GM18507 (cell line): ENCODE data around the gene CCR9.

Experiments used
- DNase-seq: peaks from one replicate; pipeline ENCODE4 v3.0.0; 2011; ENCODE audit warnings: low read depth; ENCODE audit not compliant: insufficient read length; ENCODE audit errors: extremely low spot score
- FAIRE-seq: peaks from 2 replicates; lab custom pipeline; 2011; peaks lifted over from hg19 to GRCh38; lab: Jason Lieb, UNC

CCR9 gene

GRCh38 chr3:45929042-45929679, 42.8 kb downstream of the CCR9 start:
- DNase-seq (peak; percentile 78), FAIRE-seq (peak; percentile 85)

GRCh38 chr3:45931496-45931895, 45.2 kb downstream of the CCR9 start:
- DNase-seq (no peak), FAIRE-seq (no peak)

GRCh38 chr3:45932112-45932511, 45.8 kb downstream of the CCR9 start:
- no peak for DNase-seq
- no peak for FAIRE-seq

GRCh38 chr3:45933591-45933990, 47.2 kb downstream of the CCR9 start:
- no peak for DNase-seq
- FAIRE-seq, result no peak

- FAIRE-seq (no peak), DNase-seq (no peak)
These were observed 49.9 kb downstream of the CCR9 start for GRCh38 chr3:45936261-45936660.

GRCh38 chr3:45937206-45938042, 51.1 kb downstream of the CCR9 start:
- FAIRE-seq (no peak), DNase-seq (no peak)

- FAIRE-seq, result no peak
- DNase-seq, result no peak
These were observed 51.7 kb downstream of the CCR9 start for GRCh38 chr3:45938043-45938435.

- DNase-seq, result peak; percentile 57
- peak; percentile 97 for FAIRE-seq
These were observed 52.5 kb downstream of the CCR9 start for GRCh38 chr3:45938864-45939263.

- DNase-seq (no peak), FAIRE-seq (no peak)
These were observed 53.0 kb downstream of the CCR9 start for GRCh38 chr3:45939341-45939771.

GRCh38 chr3:45940004-45940780, 53.8 kb downstream of the CCR9 start:
- DNase-seq, result no peak
- FAIRE-seq, result no peak

GRCh38 chr3:45940781-45941365, 54.5 kb downstream of the CCR9 start:
- no peak for DNase-seq
- FAIRE-seq, result no peak

GRCh38 chr3:45942051-45942825, 55.9 kb downstream of the CCR9 start:
- no peak for FAIRE-seq
- no peak for DNase-seq

- FAIRE-seq (no peak), DNase-seq (no peak)
These were observed 57.0 kb downstream of the CCR9 start, which contains the start of gene CXCR6 for GRCh38 chr3:45943207-45943846. Gene CXCR6 (plus strand): TSS chr3:45943464. CDS start chr3:45946482, 3,018 bp downstream.

- DNase-seq (no peak), FAIRE-seq (no peak)
These were observed 58.7 kb downstream of the CCR9 start for GRCh38 chr3:45944830-45945620.

- DNase-seq (no peak), FAIRE-seq (no peak)
These were observed 60.0 kb downstream of the CCR9 start for GRCh38 chr3:45946307-45946706.

GRCh38 chr3:45946875-45947274, 60.5 kb downstream of the CCR9 start:
- no peak for FAIRE-seq
- DNase-seq, result no peak

GRCh38 chr3:45947361-45947760, 61.0 kb downstream of the CCR9 start:
- DNase-seq, result no peak
- FAIRE-seq, result no peak

- no peak for FAIRE-seq
- DNase-seq, result no peak
These were observed 62.0 kb downstream of the CCR9 start for GRCh38 chr3:45948311-45948781.
